Posterior vena cava (tissue), 2 donors: ENCODE results near the gene RANBP10. TPM values are rescaled to one million over a fixed set of nuclear protein-coding genes. Genes with fewer than 3 reads are reported as not detected.
"Not testable (repeated sequence)": the region's sequence is repeated elsewhere in the genome, so short reads cannot be mapped to it uniquely, and the experiment has no call there.

Source experiments
- DNase-seq: peaks from one replicate; pipeline ENCODE4 v3.0.0-alpha.2; 2020; ENCODE audit warnings: low spot score
- intact Hi-C, 2 donors: fragments of 100-400 bp; cut with DNase I; formaldehyde crosslinking; loops; one replicate each; pipeline versions ENCODE4 v1.14.1 to v1.14.2; 2022 to 2023
- total RNA-seq, 2 donors: library from RNA; stranded (reverse); fragmentation: NEBNext Ultra II Directional; extraction: Animal tissue kit (Norgen Biotek cat#: 25700); gene quantifications; one replicate each; pipeline ENCODE4 v1.2.1, GENCODE V29; 2021
- donor health status: DM: yes; HTN: yes; CAD: no.
- donor health status: DM: yes; HTN: yes; CAD: no.

Gene RANBP10
- total RNA-seq, 2 donors from 2014 or later: 11.8 to 13.8 TPM

- intact Hi-C loops: no loop called here
- no peak for DNase-seq
These were observed 104.2 kb downstream of the RANBP10 start for GRCh38 chr16:67702130-67702529.

- no peak for DNase-seq
- intact Hi-C loops: no loop called here
These were observed 104.9 kb downstream of the RANBP10 start for GRCh38 chr16:67701420-67701819.

GRCh38 chr16:67699265-67699664 is 107.1 kb downstream of the RANBP10 start:
- intact Hi-C loops: no loop called here
- DNase-seq: no peak

- DNase-seq: no peak
- intact Hi-C loops: no loop called here
These were observed 108.8 kb downstream of the RANBP10 start for GRCh38 chr16:67697422-67698185.

- no peak for DNase-seq
- intact Hi-C loops: no loop called here
These were observed 111.7 kb downstream of the RANBP10 start for GRCh38 chr16:67694611-67695010.

GRCh38 chr16:67693517-67694285 is 112.7 kb downstream of the RANBP10 start:
- intact Hi-C loops, DNase-seq: not testable (repeated sequence)

GRCh38 chr16:67685388-67686112 is 120.8 kb downstream of the RANBP10 start:
- intact Hi-C loops: no loop called here
- DNase-seq: no peak

GRCh38 chr16:67683767-67684166 is 122.6 kb downstream of the RANBP10 start:
- intact Hi-C loops: no loop called here
- no peak for DNase-seq

- DNase-seq: no peak
- intact Hi-C loops: no loop called here
These were observed 126.1 kb downstream of the RANBP10 start for GRCh38 chr16:67679935-67680897.

- intact Hi-C loops: no loop called here
- no peak for DNase-seq
These were observed 127.9 kb downstream of the RANBP10 start for GRCh38 chr16:67678354-67679023.

- intact Hi-C loops: no loop called here
- DNase-seq: no peak
These were observed 128.6 kb downstream of the RANBP10 start for GRCh38 chr16:67677712-67678111.

- intact Hi-C loops: no loop called here
- no peak for DNase-seq
These were observed 129.4 kb downstream of the RANBP10 start for GRCh38 chr16:67676939-67677338.

GRCh38 chr16:67676516-67676915 is 129.8 kb downstream of the RANBP10 start:
- DNase-seq: no peak
- intact Hi-C loops: no loop called here

GRCh38 chr16:67675999-67676398 is 130.4 kb downstream of the RANBP10 start:
- no peak for DNase-seq
- intact Hi-C loops: no loop called here

- intact Hi-C loops: no loop called here
These were observed 130.8 kb downstream of the RANBP10 start for GRCh38 chr16:67675579-67675935.

GRCh38 chr16:67674851-67675578 is 131.3 kb downstream of the RANBP10 start:
- intact Hi-C loops: loop anchor here in 1 of 2 donors (5.0 kb wide), 1 partner anchor 127 kb away; no protein-coding TSS in a partner anchor
- DNase-seq: no peak

More at GRCh38 chr16:67675579-67675935, 130.8 kb downstream of the RANBP10 start:
- DNase-seq: no peak

- intact Hi-C loops: loop anchor here in 1 of 2 donors (5.0 kb wide), 1 partner anchor 128 kb away; no protein-coding TSS in a partner anchor
- DNase-seq: no peak
These were observed 132.4 kb downstream of the RANBP10 start for GRCh38 chr16:67673712-67674580.
